CD4-positive, alpha-beta memory T cell (primary cell): ENCODE data around the gene TAOK2. TPM values are rescaled to one million over a fixed set of nuclear protein-coding genes. Genes with fewer than 3 reads are reported as not detected.
"Not testable (repeated sequence)": the region's sequence is repeated elsewhere in the genome, so short reads cannot be mapped to it uniquely, and the experiment has no call there.

Experiments used
- CTCF ChIA-PET: fragments of 350-600 bp; sonication (Branson Sonifier 250); formaldehyde crosslinking; loops from one replicate; lab custom pipeline; 2021; ENCODE audit warnings: inconsistent platforms; ENCODE audit not compliant: partially characterized antibody; lab: Charles Lee
- POLR2A ChIA-PET: fragments of 350-600 bp; sonication (Branson Sonifier 250); formaldehyde crosslinking; loops from one replicate; lab custom pipeline; 2021; ENCODE audit not compliant: partially characterized antibody; lab: Charles Lee
- DNase-seq, 5 donors: peaks; one replicate each; pipeline versions ENCODE4 v3.0.0 to v3.0.0-alpha.2; 2020 to 2022; ENCODE audit warnings: mixed read lengths in 1 of 5
- H3K27ac ChIP-seq: one replicate; pipeline ENCODE4 v1.7.0; 2013; ENCODE audit warnings: low read depth, low read length
- H3K27me3 ChIP-seq: 2 replicates; pipeline ENCODE4 v1.7.0; 2013; ENCODE audit warnings: mild to moderate bottlenecking, low read length, moderate library complexity; ENCODE audit not compliant: insufficient read depth
- H3K36me3 ChIP-seq: 2 replicates; pipeline ENCODE4 v1.7.0; 2013; ENCODE audit warnings: mild to moderate bottlenecking, low read length, moderate library complexity; ENCODE audit not compliant: insufficient read depth
- H3K4me1 ChIP-seq: 2 replicates; pipeline ENCODE4 v1.7.0; 2013; ENCODE audit warnings: mild to moderate bottlenecking, low read length, moderate library complexity; ENCODE audit not compliant: insufficient read depth
- H3K4me3 ChIP-seq, 2 donors: one replicate each; pipeline ENCODE4 v1.7.0; 2013; ENCODE audit warnings: low read length in 2 of 2, mild to moderate bottlenecking in 1 of 2
- H3K9me3 ChIP-seq, 2 donors: one replicate each; pipeline ENCODE4 v1.7.0; 2013; ENCODE audit warnings: low read length in 2 of 2, control low read depth in 1 of 2; ENCODE audit not compliant: control insufficient read depth in 1 of 2
- H3K27ac Mint-ChIP-seq, 7 donors: one replicate each; pipeline ENCODE4 v1.8.0; 2020 to 2021; ENCODE audit warnings: mixed read lengths in 7 of 7, mild to moderate bottlenecking in 6 of 7, inconsistent platforms in 3 of 7, moderate library complexity in 3 of 7
- H3K27me3 Mint-ChIP-seq, 2 donors: one replicate each; pipeline ENCODE4 v1.8.0; 2020 to 2021; ENCODE audit warnings: mixed read lengths in 2 of 2
- H3K36me3 Mint-ChIP-seq, 2 donors: one replicate each; pipeline ENCODE4 v1.8.0; 2020 to 2021; ENCODE audit warnings: mixed read lengths in 2 of 2, inconsistent platforms in 1 of 2, mild to moderate bottlenecking in 1 of 2
- H3K4me1 Mint-ChIP-seq, 4 donors: one replicate each; pipeline ENCODE4 v1.8.0; 2020 to 2021; ENCODE audit warnings: mixed read lengths in 4 of 4, mild to moderate bottlenecking in 1 of 4
- H3K4me3 Mint-ChIP-seq, 8 donors: one replicate each; pipeline ENCODE4 v1.8.0; 2020 to 2021; ENCODE audit warnings: mixed read lengths in 8 of 8, mild to moderate bottlenecking in 7 of 8, moderate library complexity in 6 of 8, inconsistent platforms in 3 of 8
- H3K9me3 Mint-ChIP-seq, 8 donors: one replicate each; pipeline ENCODE4 v1.8.0; 2020 to 2021; ENCODE audit warnings: mixed read lengths in 8 of 8, mild to moderate bottlenecking in 5 of 8, inconsistent platforms in 3 of 8, moderate library complexity in 1 of 8
- intact Hi-C: fragments of 100-400 bp; cut with micrococcal nuclease; formaldehyde crosslinking; loops from one replicate; pipeline ENCODE4 v1.15.1; 2023
- polyA plus RNA-seq, 2 donors: library from polyadenylated mRNA; unstranded; fragments of 300-500 nt; fragmentation: Illumina TruSeq; gene quantifications; one replicate each; pipeline ENCODE4 v1.2.3, GENCODE V29; 2021
- total RNA-seq, 2 experiments: library from RNA; stranded (reverse); gene quantifications; one replicate each; pipeline ENCODE4 v1.2.3, GENCODE V29; 2021

TAOK2 gene
- total and polyA plus RNA-seq, 4 experiments from 2014 or later: 1.7 to 56.0 (median 31.0) TPM

DNA sequence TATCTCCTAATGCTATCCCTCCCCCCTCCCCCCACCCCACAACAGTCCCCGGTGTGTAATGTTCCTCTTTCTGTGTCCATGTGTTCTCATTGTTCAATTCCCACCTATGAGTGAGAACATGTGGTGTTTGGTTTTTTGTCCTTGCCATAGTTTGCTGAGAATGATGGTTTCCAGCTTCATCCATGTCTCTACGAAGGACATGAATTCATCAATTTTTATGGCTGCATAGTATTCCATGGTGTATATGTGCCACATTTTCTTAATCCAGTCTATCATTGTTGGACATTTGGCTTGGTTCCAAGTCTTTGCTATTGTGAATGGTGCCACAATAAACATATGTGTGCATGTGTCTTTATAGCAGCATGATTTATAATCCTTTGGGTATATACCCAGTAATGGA, 41.9 kb upstream of the TAOK2 start:
- H3K27me3 Mint-ChIP-seq, H3K36me3 Mint-ChIP-seq, H3K27ac Mint-ChIP-seq, H3K9me3 ChIP-seq, CTCF ChIA-PET, intact Hi-C loops, H3K27ac ChIP-seq, H3K9me3 Mint-ChIP-seq, H3K4me3 Mint-ChIP-seq, H3K4me3 ChIP-seq, POLR2A ChIA-PET, H3K27me3 ChIP-seq, H3K4me1 ChIP-seq, DNase-seq, H3K36me3 ChIP-seq: not testable (repeated sequence)
- H3K4me1 Mint-ChIP-seq: peaks cover 4 to 10% (median 8%) of the 10 kb centered on the region in 4 donors

DNA sequence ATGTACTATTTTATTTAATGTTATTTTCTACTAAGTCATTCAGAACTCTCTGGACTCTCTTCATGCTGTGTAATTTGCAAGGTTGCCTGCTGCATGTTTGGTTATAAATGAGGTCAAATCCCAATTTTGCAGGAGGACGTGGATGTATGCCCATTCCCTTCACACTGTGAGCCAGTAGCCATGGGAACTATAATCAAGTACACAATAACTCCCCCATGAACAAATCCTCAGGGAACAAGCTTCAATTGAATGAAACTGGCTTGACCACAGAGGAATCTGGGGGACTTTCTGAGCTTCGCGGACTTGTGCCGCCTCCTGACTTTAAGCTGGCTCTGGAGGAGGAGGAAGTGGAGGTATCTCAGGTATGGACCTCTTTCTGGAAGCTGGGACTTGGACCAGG, 33.0 kb upstream of the TAOK2 start:
- intact Hi-C loops: no loop called here
- ChIA-PET CTCF (no interaction called here), POLR2A (no interaction called here)
- Mint-ChIP-seq H3K27ac (no peak overlapping the region), H3K4me1 (peaks cover 0 to 1% (median 0%) of the 10 kb centered on the region in 4 donors), H3K4me3 (no peak overlapping the region), H3K36me3 (no peaks in the 10 kb centered on the region), H3K9me3 (peaks cover 0 to 3% (median 0%) of the 10 kb centered on the region in 8 donors), H3K27me3 (peaks cover 0 to 6% of the 10 kb centered on the region in 2 donors)
- no peaks in the 10 kb centered on the region for H3K27me3 ChIP-seq
- H3K27ac ChIP-seq: no peak overlapping the region
- no peak for DNase-seq
- H3K9me3 ChIP-seq: no peaks in the 10 kb centered on the region
- H3K36me3 ChIP-seq: no peaks in the 10 kb centered on the region
- no peak overlapping the region for H3K4me3 ChIP-seq
- H3K4me1 ChIP-seq: no peaks in the 10 kb centered on the region

DNA sequence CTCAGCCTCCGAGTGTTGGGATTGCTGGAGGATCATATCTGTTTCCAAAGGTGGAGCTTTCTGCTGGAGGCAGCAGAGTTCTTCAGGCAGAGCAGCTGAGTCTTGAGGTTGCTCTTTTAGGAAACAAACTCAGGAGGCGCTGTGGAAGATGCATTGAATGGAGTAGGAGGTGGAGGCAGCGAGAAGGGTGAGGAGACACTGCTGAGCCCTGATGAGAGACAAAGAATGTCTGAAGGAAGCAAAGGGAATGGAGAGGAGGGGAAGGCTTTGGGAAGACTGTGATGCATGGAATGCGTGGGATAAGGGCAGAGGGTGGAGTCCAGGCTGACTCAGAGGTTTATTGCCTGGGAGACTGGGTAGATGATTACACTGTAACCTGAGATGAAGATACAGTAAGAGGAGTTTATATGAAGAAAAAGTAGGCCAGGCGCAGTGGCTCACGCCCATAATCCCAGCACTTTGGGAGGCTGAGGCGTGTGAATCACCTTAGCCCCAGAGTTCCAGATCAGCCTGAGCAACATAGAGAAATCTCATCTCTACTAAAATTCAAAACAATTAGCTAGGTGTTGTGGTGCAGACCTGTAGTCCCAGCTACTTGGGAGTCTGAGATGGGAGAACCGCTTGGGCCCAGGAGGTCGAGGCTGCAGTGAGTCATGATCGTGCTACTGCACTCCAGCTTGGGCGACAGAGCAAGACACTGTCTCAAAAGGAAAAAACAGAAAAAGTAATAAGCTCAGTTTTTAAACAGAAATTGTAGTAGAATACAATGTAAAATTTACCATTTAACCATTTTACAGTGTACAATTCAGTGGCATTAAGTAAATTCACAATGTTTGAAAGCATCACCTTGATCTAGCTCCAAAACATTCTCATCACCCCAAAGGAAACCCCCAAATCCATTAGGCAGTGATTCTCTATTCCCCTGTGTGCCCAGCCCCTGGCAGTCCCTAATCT, 29.5 kb upstream of the TAOK2 start:
- H3K27ac Mint-ChIP-seq: no peak overlapping the region
- ChIA-PET POLR2A (no interaction called here), CTCF (interaction anchor here (0.6 to 1.2 kb wide), 3 partner anchors 16 to 95 kb away, joined by 3 read pairs; partner anchors contain the start of gene TLCD3B)
- DNase-seq: no peak
- peaks cover 0 to 3% (median 0%) of the 10 kb centered on the region in 8 donors for H3K9me3 Mint-ChIP-seq
- no peak overlapping the region for H3K4me3 Mint-ChIP-seq
- H3K27ac ChIP-seq: no peak overlapping the region
- H3K27me3 ChIP-seq: no peaks in the 10 kb centered on the region
- H3K27me3 Mint-ChIP-seq: peaks cover 0 to 4% of the 10 kb centered on the region in 2 donors
- no peaks in the 10 kb centered on the region for H3K9me3 ChIP-seq
- no peak overlapping the region for H3K4me3 ChIP-seq
- H3K4me1 Mint-ChIP-seq: peaks cover 0 to 1% (median 0%) of the 10 kb centered on the region in 4 donors
- H3K4me1 ChIP-seq: no peaks in the 10 kb centered on the region
- H3K36me3 ChIP-seq: no peaks in the 10 kb centered on the region
- H3K36me3 Mint-ChIP-seq: no peaks in the 10 kb centered on the region
- intact Hi-C loops: no loop called here

DNA sequence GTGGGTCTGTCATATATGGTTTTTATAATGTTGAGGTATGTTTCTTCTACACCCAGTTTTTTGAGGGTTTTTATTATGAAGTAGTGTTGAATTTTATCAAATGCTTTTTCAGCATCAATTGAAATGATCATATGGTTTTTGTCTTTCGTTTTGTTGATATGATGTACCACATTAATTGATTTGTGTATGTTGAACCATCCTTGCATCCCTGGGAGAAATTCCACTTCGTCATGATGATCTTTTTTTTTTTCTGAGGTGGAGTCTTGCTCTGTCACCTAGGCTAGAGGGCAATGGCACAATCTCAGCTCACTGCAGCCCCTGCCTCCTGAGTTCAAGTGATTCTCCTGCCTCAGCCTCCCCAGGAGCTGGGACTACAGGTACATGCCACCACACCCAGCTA, 25.8 kb upstream of the TAOK2 start:
- ChIA-PET CTCF (interaction anchor here (0.9 kb wide), 1 partner anchor 25 kb away, joined by 3 read pairs; no protein-coding TSS in a partner anchor), POLR2A (interaction anchor here (0.6 kb wide), 1 partner anchor 23 kb away, joined by 3 read pairs; no protein-coding TSS in a partner anchor)
- peaks cover 0 to 1% of the 10 kb centered on the region in 2 donors for H3K27me3 Mint-ChIP-seq
- no peak overlapping the region for H3K4me3 Mint-ChIP-seq
- H3K27ac Mint-ChIP-seq: no peak overlapping the region
- no peaks in the 10 kb centered on the region for H3K36me3 Mint-ChIP-seq
- H3K9me3 Mint-ChIP-seq: peaks cover 0 to 7% (median 2%) of the 10 kb centered on the region in 8 donors
- Histone ChIP-seq H3K4me1 (no peaks in the 10 kb centered on the region), H3K9me3 (no peaks in the 10 kb centered on the region), H3K4me3 (no peak overlapping the region), H3K27ac (no peak overlapping the region), H3K27me3 (no peaks in the 10 kb centered on the region), H3K36me3 (no peaks in the 10 kb centered on the region)
- DNase-seq: no peak
- peaks cover 0 to 1% (median 0%) of the 10 kb centered on the region in 4 donors for H3K4me1 Mint-ChIP-seq
- intact Hi-C loops: no loop called here

DNA sequence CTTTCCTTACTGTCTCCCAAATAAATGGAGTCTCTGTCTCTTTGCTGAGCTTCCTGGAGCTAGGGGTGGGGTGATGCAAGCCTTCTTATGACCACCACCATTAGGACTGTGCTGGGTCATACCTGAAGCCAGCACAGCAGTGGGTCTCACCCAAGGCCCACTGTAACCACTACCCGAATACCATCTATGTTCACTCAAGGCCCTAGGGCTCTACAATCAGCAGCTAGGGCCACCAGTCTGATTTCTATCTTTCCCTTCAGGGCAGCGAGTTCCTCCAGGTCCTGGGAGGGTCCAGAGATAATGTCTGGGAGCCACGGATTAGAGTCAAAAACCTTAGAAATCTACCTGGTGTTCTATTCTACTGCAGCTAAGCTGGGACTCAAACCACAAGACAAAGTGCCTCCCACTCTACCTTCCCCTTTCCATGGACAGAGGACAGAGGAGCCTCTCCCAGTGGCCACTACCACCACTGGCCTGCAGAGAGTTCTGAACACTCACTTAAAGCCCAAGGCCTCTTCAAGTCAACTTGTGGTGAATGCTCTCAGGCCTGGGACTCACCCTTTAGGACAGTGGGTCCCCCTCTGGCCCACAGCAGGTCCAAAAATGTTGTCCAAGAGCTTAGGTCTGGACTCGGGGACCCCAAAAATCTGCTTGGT, 22.7 kb upstream of the TAOK2 start:
- ChIA-PET CTCF (no interaction called here), POLR2A (interaction anchor here (1.1 kb wide), 1 partner anchor 11 kb away, joined by 5 read pairs; the partner anchor contains the start of gene TMEM219)
- H3K9me3 ChIP-seq: no peaks in the 10 kb centered on the region
- Mint-ChIP-seq H3K36me3 (no peaks in the 10 kb centered on the region), H3K4me3 (no peak overlapping the region), H3K27me3 (peaks cover 1 to 2% of the 10 kb centered on the region in 2 donors), H3K9me3 (peaks cover 0 to 7% (median 2%) of the 10 kb centered on the region in 8 donors), H3K4me1 (no peaks in the 10 kb centered on the region), H3K27ac (no peak overlapping the region)
- H3K27ac ChIP-seq: no peak overlapping the region
- no peak for DNase-seq
- H3K36me3 ChIP-seq: no peaks in the 10 kb centered on the region
- H3K4me3 ChIP-seq: no peak overlapping the region
- H3K27me3 ChIP-seq: no peaks in the 10 kb centered on the region
- intact Hi-C loops: no loop called here
- no peaks in the 10 kb centered on the region for H3K4me1 ChIP-seq

DNA sequence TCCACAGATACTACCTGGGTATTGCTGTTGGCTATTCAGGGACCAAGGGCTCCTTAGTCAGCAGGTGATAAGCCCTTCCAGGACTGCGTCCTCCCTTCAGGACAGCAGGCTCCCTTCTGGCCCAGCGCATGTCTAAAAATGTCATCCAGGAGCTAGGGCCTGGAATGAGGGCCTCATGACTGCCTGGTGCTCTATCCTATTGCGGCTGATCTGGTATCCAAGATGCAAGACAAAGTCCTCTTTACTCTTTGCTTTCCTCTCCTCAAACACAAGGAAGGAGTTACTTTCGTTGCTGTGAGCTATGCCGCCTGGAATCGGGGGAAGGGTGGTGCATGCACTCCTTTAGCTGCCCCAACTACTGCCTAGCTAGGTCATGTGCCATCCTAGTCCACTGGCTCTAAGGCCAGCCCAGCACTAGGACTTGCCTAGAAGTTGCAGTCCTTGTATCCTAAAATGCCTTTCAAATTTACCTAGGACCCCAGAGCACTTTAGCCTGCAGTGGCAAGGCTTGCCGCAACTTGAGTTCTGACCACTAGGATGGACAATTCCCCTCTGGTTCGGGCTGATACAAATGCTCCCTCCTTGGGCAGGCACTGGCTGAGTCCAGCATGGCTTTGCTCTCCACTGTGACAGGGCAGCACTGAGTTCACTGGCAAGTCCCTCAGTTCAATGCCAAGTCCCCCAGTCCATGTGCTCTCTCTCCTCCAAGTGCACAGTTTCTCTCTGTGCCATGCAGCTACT, 21.9 kb upstream of the TAOK2 start:
- Mint-ChIP-seq H3K9me3 (peaks cover 0 to 7% (median 2%) of the 10 kb centered on the region in 8 donors), H3K4me1 (no peaks in the 10 kb centered on the region), H3K27ac (no peak overlapping the region), H3K36me3 (no peaks in the 10 kb centered on the region), H3K4me3 (no peak overlapping the region), H3K27me3 (peaks cover 1 to 2% of the 10 kb centered on the region in 2 donors)
- Histone ChIP-seq H3K4me1 (no peaks in the 10 kb centered on the region), H3K9me3 (no peaks in the 10 kb centered on the region), H3K27ac (no peak overlapping the region), H3K36me3 (no peaks in the 10 kb centered on the region), H3K27me3 (no peaks in the 10 kb centered on the region), H3K4me3 (no peak overlapping the region)
- no peak for DNase-seq
- intact Hi-C loops: no loop called here
- CTCF ChIA-PET: no interaction called here
- POLR2A ChIA-PET: no interaction called here
